WTC11 (cell line): ENCODE data around the gene POU3F1. TPM values are rescaled to one million over a fixed set of nuclear protein-coding genes. Genes with fewer than 3 reads are reported as not detected.

Experiments used
- ATAC-seq: fragments of 200-7000 bp; cut with Tn5 transposase; 2 replicates; pipeline ENCODE4 v1.10.0; 2021; ENCODE audit warnings: mild to moderate bottlenecking, moderate library complexity
- CTCF ChIA-PET: fragments of 300-600 bp; sonication (Branson Sonifier 250); formaldehyde crosslinking; loops from one replicate; lab custom pipeline; 2021; ENCODE audit warnings: antibody characterized with exemption; lab: Charles Lee
- POLR2A ChIA-PET: fragments of 350-600 bp; sonication (Branson Sonifier 250); formaldehyde crosslinking; loops from one replicate; lab custom pipeline; 2021; ENCODE audit warnings: antibody characterized with exemption; lab: Charles Lee
- DNase-seq: peaks from one replicate; pipeline ENCODE4 v3.0.0; 2021; ENCODE audit warnings: low spot score
- H3K27ac Mint-ChIP-seq: 2 replicates; pipeline ENCODE4 v1.8.0; 2021; ENCODE audit warnings: mixed read lengths
- H3K27me3 Mint-ChIP-seq: 2 replicates; pipeline ENCODE4 v1.8.0; 2021; ENCODE audit warnings: low read depth, mild to moderate bottlenecking, moderate library complexity, mixed read lengths
- H3K36me3 Mint-ChIP-seq: 2 replicates; pipeline ENCODE4 v1.8.0; 2021; ENCODE audit warnings: mixed read lengths
- H3K4me1 Mint-ChIP-seq: 2 replicates; pipeline ENCODE4 v1.8.0; 2022; ENCODE audit warnings: mixed read lengths
- H3K4me3 Mint-ChIP-seq: 2 replicates; pipeline ENCODE4 v1.8.0; 2021; ENCODE audit warnings: mild to moderate bottlenecking, moderate library complexity, mixed read lengths
- H3K9me3 Mint-ChIP-seq: 2 replicates; pipeline ENCODE4 v1.8.0; 2021; ENCODE audit warnings: mixed read lengths
- ATF3 ChIP-seq: sonication (generic); formaldehyde crosslinking; conservative IDR thresholded peaks from 2 replicates; pipeline ENCODE4 v1.8.1; 2022; ENCODE audit warnings: mild to moderate bottlenecking, missing genetic modification reagents
- ATF6 ChIP-seq: sonication (generic); formaldehyde crosslinking; IDR thresholded peaks from 2 replicates; pipeline ENCODE4 v1.8.1; 2023; ENCODE audit warnings: mild to moderate bottlenecking, missing genetic modification reagents
- CBFB ChIP-seq: sonication (generic); formaldehyde crosslinking; IDR thresholded peaks from 2 replicates; pipeline ENCODE4 v1.8.1; 2022; ENCODE audit warnings: mild to moderate bottlenecking, low read depth, missing genetic modification reagents
- E2F1 ChIP-seq: sonication (generic); formaldehyde crosslinking; IDR thresholded peaks from 2 replicates; pipeline ENCODE4 v1.8.0; 2022; ENCODE audit warnings: mild to moderate bottlenecking, missing genetic modification reagents
- ETV6 ChIP-seq: sonication (generic); formaldehyde crosslinking; IDR thresholded peaks from 2 replicates; pipeline ENCODE4 v1.8.1; 2022; ENCODE audit warnings: mild to moderate bottlenecking, missing genetic modification reagents
- FOXP1 ChIP-seq: sonication (generic); formaldehyde crosslinking; IDR thresholded peaks from 2 replicates; pipeline ENCODE4 v1.8.0; 2022; ENCODE audit warnings: missing genetic modification reagents, mild to moderate bottlenecking, moderate library complexity, borderline replicate concordance
- GRHL2 ChIP-seq: fragments of 250-450 bp; sonication (Bioruptor Pico); IDR thresholded peaks from 2 replicates; pipeline ENCODE4 v1.8.0; 2022; ENCODE audit warnings: mild to moderate bottlenecking, moderate library complexity; ENCODE audit not compliant: insufficient replicate concordance, severe bottlenecking
- HMGXB4 ChIP-seq: sonication (generic); formaldehyde crosslinking; IDR thresholded peaks from 2 replicates; pipeline ENCODE4 v1.8.1; 2023; ENCODE audit warnings: mild to moderate bottlenecking, moderate library complexity, missing genetic modification reagents
- MXD4 ChIP-seq: fragments of 250-450 bp; sonication (Bioruptor Pico); IDR thresholded peaks from 2 replicates; pipeline ENCODE4 v1.8.0; 2021; ENCODE audit warnings: mild to moderate bottlenecking, moderate library complexity, borderline replicate concordance
- MYBL2 ChIP-seq: sonication (generic); formaldehyde crosslinking; IDR thresholded peaks from 2 replicates; pipeline ENCODE4 v1.8.1; 2023; ENCODE audit warnings: mild to moderate bottlenecking, moderate library complexity, missing genetic modification reagents
- NFYB ChIP-seq: sonication (generic); formaldehyde crosslinking; conservative IDR thresholded peaks from 2 replicates; pipeline ENCODE4 v1.8.0; 2022; ENCODE audit warnings: low read depth, missing genetic modification reagents
- NR2C2 ChIP-seq: sonication (generic); formaldehyde crosslinking; IDR thresholded peaks from 2 replicates; pipeline ENCODE4 v1.8.0; 2022; ENCODE audit warnings: mild to moderate bottlenecking, missing genetic modification reagents
- OVOL2 ChIP-seq: fragments of 250-450 bp; sonication (Bioruptor Pico); IDR thresholded peaks from 2 replicates; pipeline ENCODE4 v1.9.0; 2021; ENCODE audit warnings: mild to moderate bottlenecking, borderline replicate concordance
- RORB ChIP-seq: fragments of 250-450 bp; sonication (Bioruptor Pico); IDR thresholded peaks from 2 replicates; pipeline ENCODE4 v1.9.0; 2021; ENCODE audit warnings: mild to moderate bottlenecking
- SMAD3 ChIP-seq: sonication (generic); formaldehyde crosslinking; IDR thresholded peaks from 2 replicates; pipeline ENCODE4 v1.8.0; 2022; ENCODE audit warnings: missing genetic modification reagents, mild to moderate bottlenecking, borderline replicate concordance
- SP1 ChIP-seq: sonication (generic); formaldehyde crosslinking; conservative IDR thresholded peaks from 2 replicates; pipeline ENCODE4 v1.8.1; 2022; ENCODE audit warnings: missing genetic modification reagents
- STAT6 ChIP-seq: sonication (generic); formaldehyde crosslinking; conservative IDR thresholded peaks from 2 replicates; pipeline ENCODE4 v1.8.1; 2023; ENCODE audit warnings: mild to moderate bottlenecking, low read depth, missing genetic modification reagents, moderate library complexity
- USF2 ChIP-seq: sonication (generic); formaldehyde crosslinking; IDR thresholded peaks from 2 replicates; pipeline ENCODE4 v1.8.1; 2023; ENCODE audit warnings: mild to moderate bottlenecking, missing genetic modification reagents, moderate library complexity
- ZNF317 ChIP-seq: sonication (generic); formaldehyde crosslinking; IDR thresholded peaks from 2 replicates; pipeline ENCODE4 v1.8.1; 2023; ENCODE audit warnings: low read depth, mild to moderate bottlenecking, moderate library complexity, missing genetic modification reagents, borderline replicate concordance
- ZNF423 ChIP-seq: fragments of 250-450 bp; sonication (Bioruptor Pico); IDR thresholded peaks from 2 replicates; pipeline ENCODE4 v2.1.2; 2022; ENCODE audit warnings: mild to moderate bottlenecking, moderate library complexity
- ZSCAN18 ChIP-seq: fragments of 250-450 bp; sonication (Bioruptor Pico); IDR thresholded peaks from 2 replicates; pipeline ENCODE4 v2.1.2; 2022; ENCODE audit warnings: mild to moderate bottlenecking, moderate library complexity
- total RNA-seq: library from RNA; stranded (reverse); gene quantifications from 3 replicates; pipeline ENCODE4 v1.2.3, GENCODE V29; 2021

POU3F1 gene
- total RNA-seq, 1 experiment from 2014 or later = 18.9 TPM

- ChIA-PET CTCF (interaction anchor here (2.0 to 4.5 kb wide), 2 partner anchors 13 kb away, joined by 6 to 22 read pairs; no protein-coding TSS in a partner anchor), POLR2A (no interaction called here)
- no peak for ATAC-seq
Observed at GRCh38 chr1:38084700-38085099, 38.1 kb upstream of the POU3F1 start.

GRCh38 chr1:38084113-38084512 is 37.5 kb upstream of the POU3F1 start:
- Mint-ChIP-seq H3K27me3 (no peaks in the 10 kb centered on the region), H3K4me3 (no peak overlapping the region), H3K9me3 (no peaks in the 10 kb centered on the region), H3K36me3 (no peaks in the 10 kb centered on the region), H3K4me1 (peaks cover 46% of the 10 kb centered on the region), H3K27ac (no peak overlapping the region)
- no peak for ATAC-seq
- POLR2A ChIA-PET = no interaction called here
- CTCF ChIA-PET = interaction anchor here (1.0 to 4.5 kb wide), 3 partner anchors 13 to 419 kb away, joined by 3 to 22 read pairs (median 3); no protein-coding TSS in a partner anchor
- DNase-seq = no peak
- TF ChIP-seq STAT6 = no peak
- TF ChIP-seq NFYB (CRISPR knock-in tag) = no peak
- no peak for TF ChIP-seq OVOL2
- TF ChIP-seq FOXP1 (CRISPR knock-in tag) = no peak
- no peak for TF ChIP-seq HMGXB4 (CRISPR knock-in tag)
- no peak for TF ChIP-seq ATF6 (CRISPR knock-in tag)

More at GRCh38 chr1:38084700-38085099, 38.1 kb upstream of the POU3F1 start:
- no peak overlapping the region for H3K27ac Mint-ChIP-seq
- no peaks in the 10 kb centered on the region for H3K9me3 Mint-ChIP-seq
- DNase-seq = no peak
- H3K4me3 Mint-ChIP-seq = no peak overlapping the region
- no peaks in the 10 kb centered on the region for H3K27me3 Mint-ChIP-seq
- H3K4me1 Mint-ChIP-seq = peaks cover 49% of the 10 kb centered on the region
- no peaks in the 10 kb centered on the region for H3K36me3 Mint-ChIP-seq
- TF ChIP-seq MYBL2 (CRISPR knock-in tag) (no peak), E2F1 (no peak), ZNF423 (CRISPR knock-in tag) (no peak), USF2 (CRISPR knock-in tag) (no peak), MXD4 (CRISPR knock-in tag) (no peak), SMAD3 (CRISPR knock-in tag) (no peak)

- peaks cover 41% of the 10 kb centered on the region for H3K4me1 Mint-ChIP-seq
- POLR2A ChIA-PET = no interaction called here
- H3K27me3 Mint-ChIP-seq = no peaks in the 10 kb centered on the region
- no peaks in the 10 kb centered on the region for H3K36me3 Mint-ChIP-seq
- CTCF ChIA-PET = interaction anchor here (1.0 to 4.5 kb wide), 3 partner anchors 12 to 419 kb away, joined by 3 to 22 read pairs (median 3); no protein-coding TSS in a partner anchor
- DNase-seq (peak; percentile 39), ATAC-seq (peak; percentile 54)
- H3K9me3 Mint-ChIP-seq = no peaks in the 10 kb centered on the region
- H3K4me3 Mint-ChIP-seq = no peak overlapping the region
- no peak for TF ChIP-seq NR2C2 (CRISPR knock-in tag)
- TF ChIP-seq ZNF423 (CRISPR knock-in tag) = peak; percentile 68
- TF ChIP-seq GRHL2 (CRISPR knock-in tag) = no peak
- no peak for TF ChIP-seq ZSCAN18 (CRISPR knock-in tag)
- TF ChIP-seq ZNF317 (CRISPR knock-in tag) = no peak
- no peak for TF ChIP-seq CBFB (CRISPR knock-in tag)
- TF ChIP-seq SP1 (CRISPR knock-in tag) = 0 out of 2 replicates have a peak, but pooled peaks have one; percentile 20
- TF ChIP-seq ATF3 = no peak
- no peak for TF ChIP-seq ETV6 (CRISPR knock-in tag)
- TF ChIP-seq RORB (CRISPR knock-in tag) = no peak
- H3K27ac Mint-ChIP-seq = no peak overlapping the region
Observed at GRCh38 chr1:38083541-38083940, 36.9 kb upstream of the POU3F1 start.
